RWPE1 (cell line): ENCODE data around the gene TBC1D22A.
A peak's percentile ranks its signal among the peaks of the same experiment; 100 is the strongest.
"Not testable (repeated sequence)": the region's sequence is repeated elsewhere in the genome, so short reads cannot be mapped to it uniquely, and the experiment has no call there.

Experiments used
- CTCF ChIA-PET: fragments of 350-600 bp; sonication (Branson Sonifier 250); formaldehyde crosslinking; extraction: SDS; loops from one replicate; lab custom pipeline; 2021; lab: Yijun Ruan, JAX
- POLR2A ChIA-PET: fragments of 400-600 bp; formaldehyde crosslinking; extraction: SDS; loops from one replicate; lab custom pipeline; 2020; ENCODE audit warnings: antibody characterized with exemption; ENCODE audit not compliant: low non-redundant PET; lab: Yijun Ruan, JAX
- DNase-seq: peaks from one replicate; pipeline ENCODE4 v3.0.0; 2012; ENCODE audit warnings: low spot score
- H3K27ac ChIP-seq: fragments of 450-650 bp; 2 replicates; pipeline ENCODE4 v1.5.1; 2017
- CTCF ChIP-seq: fragments of 450-650 bp; conservative IDR thresholded peaks from 2 replicates; pipeline ENCODE4 v1.5.1; 2017; ENCODE audit warnings: low read depth, mild to moderate bottlenecking

TBC1D22A gene

GRCh38 chr22:47046411-47047065 is 284.1 kb downstream of the TBC1D22A start:
- no peak for DNase-seq
- no peak for TF ChIP-seq CTCF
- peak overlapping the region; percentile 25; the same call in 1 of the 2 replicates for H3K27ac ChIP-seq
- POLR2A ChIA-PET: no interaction called here
- CTCF ChIA-PET: no interaction called here

GRCh38 chr22:47047321-47048122 is 285.1 kb downstream of the TBC1D22A start:
- ChIA-PET CTCF (no interaction called here), POLR2A (no interaction called here)
- H3K27ac ChIP-seq: peak overlapping the region; percentile 54
- DNase-seq: no peak
- no peak for TF ChIP-seq CTCF

- no peak for DNase-seq
- TF ChIP-seq CTCF: no peak
- ChIA-PET POLR2A (no interaction called here), CTCF (no interaction called here)
- H3K27ac ChIP-seq: peak overlapping the region; percentile 54
Observed at GRCh38 chr22:47048123-47049077, 285.9 kb downstream of the TBC1D22A start.

- ChIA-PET CTCF (no interaction called here), POLR2A (no interaction called here)
- TF ChIP-seq CTCF: no peak
- peak overlapping the region; percentile 54 for H3K27ac ChIP-seq
- peak; percentile 16 for DNase-seq
Observed at GRCh38 chr22:47049078-47049624, 286.7 kb downstream of the TBC1D22A start.

- H3K27ac ChIP-seq, POLR2A ChIA-PET, DNase-seq, CTCF ChIA-PET: not testable (repeated sequence)
Observed at GRCh38 chr22:47049736-47050400, 287.4 kb downstream of the TBC1D22A start.

GRCh38 chr22:47050401-47051051 is 288.1 kb downstream of the TBC1D22A start:
- no peak overlapping the region for H3K27ac ChIP-seq
- POLR2A ChIA-PET: no interaction called here
- DNase-seq: no peak
- no peak for TF ChIP-seq CTCF
- CTCF ChIA-PET: no interaction called here
